ENCODE data around the gene MDK.

MDK gene, protein sequence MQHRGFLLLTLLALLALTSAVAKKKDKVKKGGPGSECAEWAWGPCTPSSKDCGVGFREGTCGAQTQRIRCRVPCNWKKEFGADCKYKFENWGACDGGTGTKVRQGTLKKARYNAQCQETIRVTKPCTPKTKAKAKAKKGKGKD

DNA sequence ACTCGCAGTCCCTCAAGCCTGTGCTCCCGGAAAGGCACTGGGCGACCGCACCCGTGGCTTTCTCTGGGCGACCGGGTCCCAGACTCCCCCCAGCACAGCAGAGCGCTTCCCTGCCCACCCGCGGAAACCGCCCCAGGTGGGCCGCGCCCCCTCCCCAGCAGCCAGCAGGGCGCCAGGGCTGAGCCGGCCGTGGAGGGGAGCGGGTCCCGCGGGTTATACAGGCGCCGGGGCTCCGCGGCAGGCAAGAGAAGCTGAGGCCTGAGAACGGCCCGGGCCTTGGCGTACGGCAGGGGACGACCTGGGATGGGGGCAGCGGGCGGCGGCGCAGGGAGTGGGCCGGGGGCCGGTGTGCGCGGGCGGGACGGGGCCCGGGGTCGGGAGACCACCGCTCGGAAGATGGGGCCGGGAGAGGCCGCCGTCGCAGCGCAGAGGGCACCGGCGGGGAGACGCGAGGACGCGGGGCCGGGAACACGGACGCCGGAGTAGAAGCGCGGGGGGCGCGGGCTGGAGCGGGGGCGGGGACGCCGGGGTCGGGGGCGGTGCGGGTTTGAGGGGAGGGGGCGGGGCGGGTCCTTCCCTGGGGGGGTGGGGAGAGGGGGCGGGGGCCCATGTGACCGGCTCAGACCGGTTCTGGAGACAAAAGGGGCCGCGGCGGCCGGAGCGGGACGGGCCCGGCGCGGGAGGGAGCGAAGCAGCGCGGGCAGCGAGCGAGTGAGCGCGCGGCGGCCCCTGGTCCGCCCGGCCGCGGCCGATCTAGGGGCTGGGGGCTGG lies at the start of gene MDK:
MDK (plus strand) TSS at position 622 of the 771 bp plus-strand sequence. CDS start 389 bp downstream, outside the sequence.
- DNase-seq, result peak in 3 of 56 donors; percentile 21 to 44 (median 30)

- peak in 1 of 56 donors; percentile 20 for DNase-seq
Observed at GRCh38 chr11:46332093-46332567, 49.3 kb upstream of the MDK start.

GRCh38 chr11:46332568-46333393 lies 48.7 kb upstream of the MDK start:
- DNase-seq, result peak in 8 of 56 donors; percentile 23 to 54 (median 27)

GRCh38 chr11:46333394-46333947 lies 48.0 kb upstream of the MDK start:
- peak in 10 of 56 donors; percentile 15 to 49 (median 28) for DNase-seq

DNA sequence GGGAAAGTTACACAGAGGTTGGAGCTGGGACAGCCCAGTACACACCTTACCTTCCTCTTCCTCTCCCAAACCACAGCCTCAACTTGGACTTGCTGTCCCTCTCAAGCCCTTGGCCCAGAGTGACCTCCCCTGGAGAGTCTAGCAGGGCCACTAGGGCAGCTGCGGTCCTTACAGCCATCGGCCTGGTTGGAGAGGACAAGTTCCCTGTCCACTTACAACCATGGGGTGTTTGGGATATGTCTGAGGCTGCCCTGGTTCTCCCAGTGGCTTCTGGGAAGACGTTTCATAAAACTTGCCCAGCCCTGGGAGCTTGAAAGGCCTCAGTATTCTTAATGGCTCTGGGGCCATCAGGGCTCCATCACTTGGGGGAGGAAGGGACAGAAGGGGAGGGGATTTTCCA lies 47.3 kb upstream of the MDK start:
- no peak for DNase-seq

GRCh38 chr11:46335271-46335670 lies 46.2 kb upstream of the MDK start:
- no peak for DNase-seq

GRCh38 chr11:46335890-46336562 lies 45.4 kb upstream of the MDK start:
- DNase-seq, result peak in 32 of 56 donors; percentile 22 to 80 (median 55)

GRCh38 chr11:46336563-46337180 lies 44.8 kb upstream of the MDK start:
- no peak for DNase-seq

DNA sequence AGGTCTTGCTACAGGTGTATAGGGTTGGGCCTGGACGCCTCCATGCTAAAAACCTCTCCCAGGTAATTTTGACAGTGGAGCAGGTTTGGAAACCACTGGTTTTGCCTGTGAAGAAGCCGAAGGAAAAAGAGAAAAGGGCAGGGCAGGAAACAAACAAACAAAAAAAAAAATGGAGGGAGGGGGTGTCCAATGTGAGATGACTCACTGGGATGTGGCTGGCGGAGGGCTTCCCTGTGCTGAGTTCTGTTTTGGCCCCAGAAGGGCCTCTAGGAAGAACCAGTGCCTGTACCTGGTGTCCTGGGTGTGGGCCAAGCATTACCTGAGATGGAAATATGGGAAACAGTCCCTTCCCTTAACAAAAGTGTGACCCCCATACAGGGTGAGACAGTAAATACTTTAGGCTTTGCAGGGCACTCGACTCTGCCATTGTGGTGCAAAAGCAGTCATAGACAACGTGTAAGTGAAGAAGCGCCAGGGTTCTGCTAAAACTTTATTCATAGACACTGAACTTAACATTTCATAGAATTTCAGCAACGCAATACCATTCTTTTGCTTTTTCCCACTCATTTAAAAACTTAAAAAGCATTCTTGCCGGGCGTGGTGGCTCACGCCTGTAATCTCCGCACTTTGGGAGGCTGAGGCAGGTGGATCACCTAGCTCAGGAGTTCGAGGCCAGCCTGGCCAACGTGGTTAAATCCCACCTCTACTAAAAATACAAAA lies 43.7 kb upstream of the MDK start:
- no peak for DNase-seq

DNA sequence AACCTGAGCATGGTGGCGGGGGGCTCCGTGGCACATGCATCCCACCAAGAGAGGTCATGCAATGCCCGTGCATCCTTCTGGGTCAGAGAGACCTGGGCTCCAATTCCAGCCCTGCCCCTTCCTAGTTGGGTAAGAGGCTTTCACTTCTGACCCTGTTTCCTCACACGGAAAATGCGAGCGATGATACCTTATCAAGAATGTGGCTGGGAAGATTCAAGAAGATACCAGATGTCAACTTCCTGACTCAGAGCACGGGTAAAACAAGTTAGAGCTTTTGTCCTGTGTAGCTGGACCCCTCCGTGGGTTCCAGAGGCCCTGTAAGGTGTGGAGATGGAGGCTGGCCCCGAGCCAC lies 42.9 kb upstream of the MDK start:
- no peak for DNase-seq

- DNase-seq, result peak in 9 of 56 donors; percentile 13 to 77 (median 43)
Observed at GRCh38 chr11:46338988-46339666, 42.3 kb upstream of the MDK start.

GRCh38 chr11:46339816-46340215 lies 41.7 kb upstream of the MDK start:
- DNase-seq, result no peak

GRCh38 chr11:46341454-46341853 lies 40.0 kb upstream of the MDK start:
- no peak for DNase-seq

DNA sequence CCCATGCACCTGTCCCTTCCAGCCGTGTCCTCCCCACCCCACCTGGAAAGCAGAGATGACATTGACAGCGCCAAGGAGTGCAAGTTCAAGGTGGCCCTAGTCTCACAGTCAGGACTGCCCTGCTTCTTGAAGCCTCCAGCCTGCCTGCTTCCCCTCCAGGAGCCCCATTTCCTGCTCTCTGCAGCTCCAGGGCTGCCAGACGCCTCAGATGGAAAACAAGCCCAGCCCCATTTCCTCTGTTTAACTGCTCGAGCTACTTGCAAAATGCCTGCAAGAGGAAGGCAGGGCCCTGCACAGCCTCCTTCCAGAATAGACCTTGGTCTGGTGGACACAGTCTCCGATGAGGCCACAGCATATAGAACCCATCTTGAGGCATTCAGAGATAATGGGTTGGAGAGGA lies 39.2 kb upstream of the MDK start:
- no peak for DNase-seq

DNA sequence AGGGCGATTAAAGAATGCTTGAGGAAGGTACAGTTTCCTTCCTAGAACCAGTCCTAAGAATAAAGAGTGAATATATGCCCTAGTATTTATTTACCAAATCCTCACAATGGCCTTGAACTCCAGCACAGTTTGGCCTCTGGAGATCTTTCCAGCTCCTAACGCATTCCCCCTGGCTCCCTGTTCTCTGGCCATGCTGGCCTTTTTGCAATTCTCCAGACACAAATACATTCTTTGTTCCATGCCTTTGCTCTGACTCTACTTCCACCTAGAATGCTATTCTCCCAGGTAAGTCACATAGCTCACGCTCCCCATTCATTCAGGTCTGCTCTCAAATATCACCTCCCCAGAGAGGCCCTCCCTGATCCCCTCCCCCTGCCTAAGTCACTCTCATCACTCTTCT lies 37.9 kb upstream of the MDK start:
- DNase-seq, result no peak

- DNase-seq, result peak in 4 of 56 donors; percentile 26 to 33 (median 32)
Observed at GRCh38 chr11:46345131-46345597, 36.3 kb upstream of the MDK start.

DNA sequence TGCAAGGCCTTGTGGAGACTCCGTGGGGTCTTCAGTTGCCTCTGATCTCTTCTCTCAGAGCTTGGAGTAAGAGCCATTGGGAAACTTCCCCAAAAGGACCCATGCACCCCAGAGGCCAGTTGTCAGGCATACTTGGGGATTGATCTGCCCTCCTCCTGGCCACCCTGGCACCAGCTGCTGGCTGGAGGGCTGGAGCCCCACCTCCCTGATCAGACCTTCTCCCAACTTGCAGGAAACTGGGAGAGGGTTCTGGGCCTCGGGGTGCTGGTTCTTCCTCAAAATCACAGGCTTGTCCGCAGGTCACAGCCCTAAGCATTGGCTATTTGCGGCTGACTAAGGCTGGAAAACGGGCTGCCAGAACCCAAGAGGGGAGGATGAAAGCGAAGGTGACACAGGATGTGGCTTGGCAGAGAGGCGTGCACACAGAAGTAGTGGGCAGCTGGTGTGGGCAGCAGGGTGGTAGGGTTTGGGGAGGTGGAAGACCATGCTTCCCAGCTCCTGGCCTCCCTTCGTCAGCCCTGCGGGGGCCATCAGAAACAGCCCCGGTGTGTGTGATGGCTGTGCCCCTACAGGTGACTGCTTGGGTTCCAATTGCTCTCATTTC lies 35.5 kb upstream of the MDK start:
- no peak for DNase-seq

GRCh38 chr11:46346886-46347636 lies 34.4 kb upstream of the MDK start, which contains the start of gene DGKZ:
Gene DGKZ (plus strand): TSS chr11:46347463. CDS start chr11:46347660, 197 bp downstream.
- DNase-seq, result peak in 52 of 56 donors; percentile 33 to 91 (median 78)
